Right atrium auricular region (tissue), 2 donors: ENCODE measurements around the gene CERS6. TPM values are rescaled to one million over a fixed set of nuclear protein-coding genes. Genes with fewer than 3 reads are reported as not detected.

Experiments
- DNase-seq: peaks from one replicate; pipeline ENCODE4 v3.0.0-alpha.2; 2019; ENCODE audit warnings: low spot score
- H3K27ac ChIP-seq, 2 donors: fragments of 200-600 bp; sonication (generic); 1 replicate in 1 of 2; 2 replicates in 1 of 2; pipeline ENCODE4 v1.5.1; 2016 to 2019
- H3K27me3 ChIP-seq, 2 donors: fragments of 200-600 bp; sonication (generic); one replicate each; pipeline versions ENCODE4 v1.5.1 to v1.6.0; 2017 to 2019
- H3K36me3 ChIP-seq: fragments of 200-600 bp; sonication (generic); one replicate; pipeline ENCODE4 v1.5.1; 2016
- H3K4me1 ChIP-seq, 2 donors: fragments of 200-600 bp; sonication (generic); one replicate each; pipeline versions ENCODE4 v1.5.1 to v1.6.0; 2017 to 2019
- H3K4me3 ChIP-seq, 2 donors: fragments of 200-600 bp; sonication (generic); 1 replicate in 1 of 2; 2 replicates in 1 of 2; pipeline ENCODE4 v1.5.1; 2017 to 2019; ENCODE audit warnings: mild to moderate bottlenecking in 1 of 2, moderate library complexity in 1 of 2
- H3K9me3 ChIP-seq, 2 donors: fragments of 200-600 bp; sonication (generic); one replicate each; pipeline ENCODE4 v1.5.1; 2019
- total RNA-seq, 2 donors: library from RNA; depleted of rRNA; stranded (reverse); fragments of >200 nt; gene quantifications; one replicate each; pipeline ENCODE4 v1.1.0, GENCODE V29; 2016
- TF ChIP-seq, protein P1 (sequence below), 2 donors: fragments of 200-600 bp; sonication (generic); IDR thresholded peaks; one replicate each; pipeline ENCODE4 v1.5.1; 2019; ENCODE audit warnings: antibody characterized with exemption in 2 of 2

The CERS6 gene
- total RNA-seq, 2 donors from 2014 or later: 59.4 to 74.5 TPM

DNA sequence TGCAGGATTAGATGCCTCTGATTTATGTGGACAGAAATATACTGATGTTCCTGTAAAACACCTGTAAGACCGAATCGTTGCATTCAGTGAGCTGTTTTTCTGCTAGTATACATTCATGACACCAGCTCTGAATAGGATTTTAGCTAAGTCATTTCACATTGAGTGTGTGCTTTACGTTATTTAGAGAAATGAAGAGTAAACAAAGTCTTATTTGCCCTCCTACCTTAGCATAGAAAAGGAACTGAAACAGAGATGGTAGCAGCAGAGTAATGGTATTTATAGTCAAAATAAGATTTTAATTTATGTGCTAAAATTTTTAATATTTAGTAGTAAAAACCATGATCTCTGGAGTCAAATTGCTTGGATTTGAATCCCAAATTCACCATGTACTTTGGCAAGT lies 168.0 kb downstream of the CERS6 start:
- DNase-seq: no peak
- Histone ChIP-seq H3K27me3 (no peaks in the 10 kb centered on the region), H3K4me1 (no peaks in the 10 kb centered on the region), H3K27ac (no peak overlapping the region), H3K4me3 (no peak overlapping the region), H3K36me3 (no peaks in the 10 kb centered on the region), H3K9me3 (no peaks in the 10 kb centered on the region)
- TF ChIP-seq, protein P1, sequence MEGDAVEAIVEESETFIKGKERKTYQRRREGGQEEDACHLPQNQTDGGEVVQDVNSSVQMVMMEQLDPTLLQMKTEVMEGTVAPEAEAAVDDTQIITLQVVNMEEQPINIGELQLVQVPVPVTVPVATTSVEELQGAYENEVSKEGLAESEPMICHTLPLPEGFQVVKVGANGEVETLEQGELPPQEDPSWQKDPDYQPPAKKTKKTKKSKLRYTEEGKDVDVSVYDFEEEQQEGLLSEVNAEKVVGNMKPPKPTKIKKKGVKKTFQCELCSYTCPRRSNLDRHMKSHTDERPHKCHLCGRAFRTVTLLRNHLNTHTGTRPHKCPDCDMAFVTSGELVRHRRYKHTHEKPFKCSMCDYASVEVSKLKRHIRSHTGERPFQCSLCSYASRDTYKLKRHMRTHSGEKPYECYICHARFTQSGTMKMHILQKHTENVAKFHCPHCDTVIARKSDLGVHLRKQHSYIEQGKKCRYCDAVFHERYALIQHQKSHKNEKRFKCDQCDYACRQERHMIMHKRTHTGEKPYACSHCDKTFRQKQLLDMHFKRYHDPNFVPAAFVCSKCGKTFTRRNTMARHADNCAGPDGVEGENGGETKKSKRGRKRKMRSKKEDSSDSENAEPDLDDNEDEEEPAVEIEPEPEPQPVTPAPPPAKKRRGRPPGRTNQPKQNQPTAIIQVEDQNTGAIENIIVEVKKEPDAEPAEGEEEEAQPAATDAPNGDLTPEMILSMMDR (IDR thresholded peaks at IDR 0.05): no peak

DNA sequence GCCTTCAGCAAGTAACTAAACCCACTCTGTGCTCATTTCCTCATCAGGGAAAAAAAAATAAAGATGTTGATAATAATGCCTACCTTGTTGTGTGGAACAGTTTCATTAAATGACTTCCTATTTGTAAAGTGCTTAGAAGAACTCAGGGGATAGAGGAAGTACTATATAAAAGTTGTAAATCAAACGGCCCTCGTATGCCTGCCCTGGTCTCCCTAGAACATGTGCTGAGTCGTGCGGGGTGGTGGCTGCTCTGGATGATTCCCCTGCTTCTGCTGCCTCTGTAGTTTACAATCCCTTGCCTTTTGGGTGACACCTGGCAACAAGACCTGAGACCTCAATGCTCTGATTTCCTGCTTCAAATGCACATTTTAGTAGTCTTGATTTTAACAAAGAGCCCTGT lies 170.0 kb downstream of the CERS6 start:
- peak overlapping the region in 1 of 2 donors; percentile 5 for H3K27ac ChIP-seq
- no peaks in the 10 kb centered on the region for H3K4me1 ChIP-seq
- no peaks in the 10 kb centered on the region for H3K27me3 ChIP-seq
- no peaks in the 10 kb centered on the region for H3K36me3 ChIP-seq
- DNase-seq: no peak
- no peak overlapping the region for H3K4me3 ChIP-seq
- TF ChIP-seq, protein P1 (IDR thresholded peaks at IDR 0.05): no peak
- H3K9me3 ChIP-seq: no peaks in the 10 kb centered on the region

DNA sequence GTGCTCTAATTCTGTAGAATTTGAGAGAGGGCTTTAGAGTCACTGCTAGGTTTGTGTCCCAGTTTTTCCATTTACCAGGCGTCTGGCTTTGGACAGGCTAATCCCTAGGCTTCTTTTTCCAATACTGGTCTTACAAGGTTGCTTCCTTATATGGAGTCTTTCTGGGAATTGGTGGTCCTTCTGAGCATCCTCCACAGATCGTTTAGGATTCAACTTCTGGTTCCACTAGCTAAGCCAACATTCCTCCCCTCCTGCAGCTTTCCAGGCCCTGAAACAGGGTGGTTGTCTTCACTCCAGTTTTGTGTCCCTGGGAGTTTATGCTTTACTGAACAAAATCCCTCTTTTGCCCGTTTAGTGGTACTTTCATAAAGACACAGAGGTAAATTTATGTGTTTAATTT lies 170.6 kb downstream of the CERS6 start:
- Histone ChIP-seq H3K36me3 (no peaks in the 10 kb centered on the region), H3K27me3 (no peaks in the 10 kb centered on the region), H3K27ac (peak overlapping the region in 1 of 2 donors; percentile 5), H3K9me3 (no peaks in the 10 kb centered on the region), H3K4me3 (no peak overlapping the region), H3K4me1 (no peaks in the 10 kb centered on the region)
- DNase-seq: no peak
- TF ChIP-seq, protein P1 (IDR thresholded peaks at IDR 0.05): no peak

DNA sequence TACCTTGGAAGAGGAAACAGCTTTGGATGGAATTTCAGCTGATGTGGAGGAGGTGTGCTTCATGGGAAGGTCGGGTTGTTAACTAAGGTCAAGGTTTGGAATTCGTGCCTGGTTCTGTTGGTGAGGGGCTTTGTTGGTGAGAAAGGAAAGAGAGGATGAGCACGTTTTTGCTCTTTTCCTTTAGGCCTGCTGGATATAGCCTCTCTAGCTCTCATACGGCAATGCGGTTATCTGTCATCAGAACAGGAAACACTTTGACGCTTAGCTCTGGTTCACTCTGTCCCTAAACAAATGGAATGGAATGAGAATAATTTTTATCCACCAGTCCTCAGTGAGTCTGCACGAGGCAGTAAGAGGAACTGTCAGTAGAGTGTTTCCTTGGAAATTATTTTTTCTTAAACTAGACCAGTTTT lies 176.6 kb downstream of the CERS6 start:
- TF ChIP-seq, protein P1 (IDR thresholded peaks at IDR 0.05): no peak
- Histone ChIP-seq H3K4me1 (peaks cover 0 to 50% of the 10 kb centered on the region in 2 donors), H3K4me3 (no peak overlapping the region), H3K27me3 (no peaks in the 10 kb centered on the region), H3K27ac (peak overlapping the region; percentile 81 to 89), H3K9me3 (no peaks in the 10 kb centered on the region), H3K36me3 (no peaks in the 10 kb centered on the region)
- no peak for DNase-seq

DNA sequence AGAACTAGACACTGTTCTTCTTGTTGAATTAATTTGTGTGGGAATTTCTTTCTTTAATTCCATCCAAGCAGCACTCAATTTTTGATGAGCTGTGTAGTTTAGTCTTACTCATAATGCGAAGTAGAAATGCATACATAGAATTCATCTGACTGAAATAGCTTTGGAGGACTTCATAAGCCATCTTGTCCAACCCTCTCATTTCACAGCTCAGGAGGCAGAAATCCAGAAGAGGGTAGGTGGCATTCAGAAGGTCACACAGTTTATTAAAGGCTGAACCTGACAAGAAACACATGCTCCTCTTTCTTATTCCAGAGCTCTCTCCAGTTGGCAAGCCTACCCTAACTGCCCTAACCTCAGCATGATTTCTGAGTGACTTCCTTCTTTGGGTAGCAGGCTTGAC lies 177.1 kb downstream of the CERS6 start:
- H3K4me1 ChIP-seq: peaks cover 0 to 54% of the 10 kb centered on the region in 2 donors
- no peak for DNase-seq

DNA sequence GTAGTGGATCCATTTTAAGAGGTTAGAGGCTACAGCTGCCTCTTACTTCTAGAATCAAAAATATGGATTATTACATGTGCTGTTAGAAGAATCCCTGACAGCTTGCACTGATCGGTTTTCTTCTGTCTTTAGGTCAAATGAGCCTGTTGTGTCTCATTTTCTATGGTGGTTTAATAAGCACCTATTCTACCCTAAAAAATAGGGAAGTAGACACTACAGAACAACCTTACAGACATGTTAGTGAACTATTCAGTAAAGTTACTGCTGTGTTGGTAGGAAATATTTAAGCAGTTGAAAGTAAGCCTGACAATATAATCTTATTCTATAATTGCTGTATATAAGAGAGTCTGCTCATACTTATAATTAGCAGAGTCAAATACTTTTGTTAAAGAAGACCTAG lies 177.8 kb downstream of the CERS6 start:
- TF ChIP-seq, protein P1 (IDR thresholded peaks at IDR 0.05): no peak
- Histone ChIP-seq H3K4me3 (no peak overlapping the region), H3K36me3 (no peaks in the 10 kb centered on the region), H3K9me3 (no peaks in the 10 kb centered on the region), H3K27me3 (no peaks in the 10 kb centered on the region), H3K4me1 (peaks cover 0 to 61% of the 10 kb centered on the region in 2 donors), H3K27ac (peak overlapping the region; percentile 81 to 89)
- no peak for DNase-seq

More for the DNA sequence above, 177.1 kb downstream of the CERS6 start:
- no peaks in the 10 kb centered on the region for H3K36me3 ChIP-seq
- H3K9me3 ChIP-seq: no peaks in the 10 kb centered on the region
- no peak overlapping the region for H3K4me3 ChIP-seq
- no peaks in the 10 kb centered on the region for H3K27me3 ChIP-seq
- TF ChIP-seq, protein P1 (IDR thresholded peaks at IDR 0.05): no peak
- H3K27ac ChIP-seq: peak overlapping the region; percentile 81 to 89
